C4-2B (cell line): Measurements from ENCODE around the gene COASY.
A peak's percentile ranks its signal among the peaks of the same experiment; 100 is the strongest.

Experiments used
- H3K27ac ChIP-seq: fragments of 450-650 bp; 2 replicates; pipeline ENCODE4 v1.5.1; 2017
- ZFX ChIP-seq: fragments of 450-650 bp; IDR thresholded peaks from 2 replicates; pipeline ENCODE4 v1.6.1; 2017
- TF ChIP-seq, protein P1 (sequence below): fragments of 450-650 bp; conservative IDR thresholded peaks from 2 replicates; pipeline ENCODE4 v1.5.1; 2017; ENCODE audit warnings: mild to moderate bottlenecking

The COASY gene

GRCh38 chr17:42518046-42518754 lies 43.7 kb upstream of the COASY start:
- no peak overlapping the region for H3K27ac ChIP-seq
- no peak for TF ChIP-seq ZFX
- TF ChIP-seq, protein P1, sequence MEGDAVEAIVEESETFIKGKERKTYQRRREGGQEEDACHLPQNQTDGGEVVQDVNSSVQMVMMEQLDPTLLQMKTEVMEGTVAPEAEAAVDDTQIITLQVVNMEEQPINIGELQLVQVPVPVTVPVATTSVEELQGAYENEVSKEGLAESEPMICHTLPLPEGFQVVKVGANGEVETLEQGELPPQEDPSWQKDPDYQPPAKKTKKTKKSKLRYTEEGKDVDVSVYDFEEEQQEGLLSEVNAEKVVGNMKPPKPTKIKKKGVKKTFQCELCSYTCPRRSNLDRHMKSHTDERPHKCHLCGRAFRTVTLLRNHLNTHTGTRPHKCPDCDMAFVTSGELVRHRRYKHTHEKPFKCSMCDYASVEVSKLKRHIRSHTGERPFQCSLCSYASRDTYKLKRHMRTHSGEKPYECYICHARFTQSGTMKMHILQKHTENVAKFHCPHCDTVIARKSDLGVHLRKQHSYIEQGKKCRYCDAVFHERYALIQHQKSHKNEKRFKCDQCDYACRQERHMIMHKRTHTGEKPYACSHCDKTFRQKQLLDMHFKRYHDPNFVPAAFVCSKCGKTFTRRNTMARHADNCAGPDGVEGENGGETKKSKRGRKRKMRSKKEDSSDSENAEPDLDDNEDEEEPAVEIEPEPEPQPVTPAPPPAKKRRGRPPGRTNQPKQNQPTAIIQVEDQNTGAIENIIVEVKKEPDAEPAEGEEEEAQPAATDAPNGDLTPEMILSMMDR = no peak

DNA sequence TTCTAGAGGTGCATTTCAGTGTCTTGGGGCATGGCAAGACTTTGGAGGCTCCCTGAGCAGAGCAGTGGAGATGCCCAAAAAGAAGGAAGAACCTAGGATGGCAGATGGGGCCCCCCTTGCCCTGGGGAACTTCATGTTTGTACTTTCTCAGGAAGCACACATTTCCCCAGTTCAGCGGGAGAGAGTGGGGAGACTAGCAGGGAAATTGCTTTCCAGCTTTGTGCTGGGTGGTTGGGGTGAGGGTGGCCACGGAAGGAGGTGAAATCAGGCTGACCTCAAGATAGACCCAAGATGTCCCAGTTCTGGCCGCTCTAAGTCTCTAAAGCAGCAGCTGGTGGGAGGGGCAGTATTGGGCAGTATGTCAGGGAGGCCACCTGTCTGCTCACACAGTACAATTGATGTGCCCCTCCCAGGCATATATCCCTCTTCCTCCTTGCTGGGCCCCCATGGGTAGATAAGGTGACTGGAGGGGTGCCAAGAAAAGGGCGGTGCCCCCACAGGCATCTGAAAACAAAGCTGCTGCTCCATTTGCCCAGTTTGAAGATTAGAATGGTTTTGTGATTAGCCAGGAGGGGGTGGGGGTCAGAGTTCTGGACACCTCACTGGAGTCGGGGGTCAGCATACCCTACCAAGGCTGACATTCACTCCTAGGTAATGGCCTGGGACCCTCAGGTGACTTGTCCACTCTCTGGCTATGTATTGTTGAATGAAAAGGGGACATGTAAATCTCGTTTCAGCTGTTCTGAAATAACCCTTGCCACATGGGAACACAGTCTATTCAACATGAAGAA lies 43.0 kb upstream of the COASY start:
- H3K27ac ChIP-seq = no peak overlapping the region
- TF ChIP-seq, protein P1 = no peak
- no peak for TF ChIP-seq ZFX

- no peak for TF ChIP-seq ZFX
- TF ChIP-seq, protein P1 = no peak
- H3K27ac ChIP-seq = peak overlapping the region; percentile 5; the same call in 1 of the 2 replicates
Observed at GRCh38 chr17:42519546-42520491, 42.1 kb upstream of the COASY start.

DNA sequence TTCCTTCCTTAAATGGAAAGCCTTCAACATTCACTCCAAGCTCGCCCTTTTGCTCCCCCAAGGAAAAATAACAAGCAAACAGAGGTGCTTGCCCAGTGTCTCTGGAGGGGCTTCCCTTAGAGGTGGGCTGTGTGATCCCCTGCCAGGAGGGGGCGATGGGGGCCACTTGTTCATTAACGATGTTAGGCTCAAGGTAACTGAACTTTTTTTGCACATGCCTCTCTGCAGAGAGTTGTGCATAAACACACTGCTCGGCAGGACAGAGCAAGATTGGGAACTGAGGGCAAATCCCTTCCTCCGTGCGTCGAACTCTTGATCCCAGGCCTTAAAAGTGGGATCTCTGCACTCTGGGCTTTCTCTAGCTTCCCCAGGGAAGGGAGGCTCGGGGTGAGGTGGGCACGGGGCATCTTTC lies 41.4 kb upstream of the COASY start:
- TF ChIP-seq, protein P1 = peak; percentile 33
- no peak for TF ChIP-seq ZFX
- H3K27ac ChIP-seq = no peak overlapping the region

- H3K27ac ChIP-seq = no peak overlapping the region
- TF ChIP-seq ZFX = no peak
- TF ChIP-seq, protein P1 = no peak
Observed at GRCh38 chr17:42521036-42521435, 40.9 kb upstream of the COASY start.

GRCh38 chr17:42521666-42522262 lies 40.2 kb upstream of the COASY start:
- H3K27ac ChIP-seq = no peak overlapping the region
- TF ChIP-seq, protein P1 = no peak
